SK-N-SH (cell line): ENCODE data around the gene PARVB.

ENCODE experiments used
- CTCF ChIP-seq: fragments of 200-600 bp; sonication (generic); IDR thresholded peaks from 2 replicates; pipeline ENCODE4 v1.6.1; 2017; ENCODE audit warnings: antibody characterized with exemption, mild to moderate bottlenecking, moderate library complexity
- FOXJ3 ChIP-seq: sonication (generic); formaldehyde crosslinking; IDR thresholded peaks from 2 replicates; pipeline ENCODE4 v1.5.1; 2020; ENCODE audit warnings: mild to moderate bottlenecking, missing genetic modification reagents
- GATA2 ChIP-seq: sonication (generic); formaldehyde crosslinking; IDR thresholded peaks from 2 replicates; pipeline ENCODE4 v1.5.0; 2020; ENCODE audit warnings: mild to moderate bottlenecking, missing genetic modification reagents
- MAX ChIP-seq: IDR thresholded peaks from 2 replicates; pipeline ENCODE4 v1.4.0; 2012; ENCODE audit warnings: low read depth
- NRF1 ChIP-seq: IDR thresholded peaks from 2 replicates; pipeline ENCODE4 v1.6.1; 2012; ENCODE audit warnings: low read depth, mild to moderate bottlenecking, low read length
- RCOR1 ChIP-seq: fragments of 150-350 bp; IDR thresholded peaks from 2 replicates; pipeline ENCODE4 v1.6.1; 2017; ENCODE audit warnings: antibody characterized with exemption, low read length
- USF1 ChIP-seq: IDR thresholded peaks from 2 replicates; pipeline ENCODE4 v1.4.0; 2012; ENCODE audit warnings: low read depth, borderline replicate concordance

GRCh38 chr22:44181033-44181911 is 157.2 kb downstream of the PARVB start:
- TF ChIP-seq CTCF (no peak), USF1 (no peak), GATA2 (CRISPR knock-in tag) (no peak), NRF1 (no peak), MAX (no peak), FOXJ3 (no peak), RCOR1 (no peak)
